ENCODE data around the gene CALML6. TPM values are rescaled to one million over a fixed set of nuclear protein-coding genes. Genes with fewer than 3 reads are reported as not detected.
"Not testable (repeated sequence)": the region's sequence is repeated elsewhere in the genome, so short reads cannot be mapped to it uniquely, and the experiment has no call there.

Gene CALML6
- total RNA-seq, 1 donor = under 0.01 TPM

DNA sequence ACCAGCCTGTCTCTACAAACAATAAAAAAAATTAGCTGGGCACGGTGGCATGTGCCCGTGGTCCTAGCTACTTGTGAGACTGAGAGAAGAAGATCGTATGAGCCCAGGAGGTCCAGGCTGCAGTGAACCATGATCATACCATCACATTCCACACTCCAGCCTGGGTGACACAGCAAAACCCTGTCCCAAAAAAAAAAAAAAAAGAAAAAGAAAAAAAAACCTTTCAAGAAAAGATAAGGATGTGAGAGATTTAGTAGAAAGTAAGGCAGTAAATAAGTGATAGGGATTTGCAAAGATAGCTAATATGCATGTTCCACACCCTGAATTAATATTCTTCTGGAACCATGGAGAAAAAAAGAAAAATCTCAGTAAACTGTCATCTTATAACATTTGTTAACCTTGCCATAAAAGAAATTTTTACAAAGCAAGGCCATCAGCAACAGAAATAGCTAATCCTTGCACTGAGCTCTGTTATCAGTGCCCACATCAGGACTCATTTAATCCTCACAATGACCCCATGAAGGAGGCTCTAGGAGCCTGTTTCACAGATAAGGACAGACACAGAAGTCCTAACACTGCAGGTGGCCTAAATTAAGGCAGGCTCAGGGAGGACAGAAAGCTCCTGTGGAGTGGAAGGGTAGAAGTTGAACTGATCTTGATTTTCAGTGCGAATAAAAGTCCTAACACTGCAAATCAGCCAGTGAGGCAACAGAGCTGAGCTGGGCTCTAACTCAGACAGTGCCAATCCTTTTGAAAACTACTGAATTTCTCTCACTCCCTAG is 31.8 kb upstream of the CALML6 start:
- no peak overlapping the region for H3K4me3 ChIP-seq (ENCODE audit: low read depth, low read length)
- DNase-seq (ENCODE audit: low read depth) = no peak
- no peak for TF ChIP-seq CTCF (IDR thresholded peaks at IDR 0.05; ENCODE audit: insufficient read depth, low read depth, low read length)

DNA sequence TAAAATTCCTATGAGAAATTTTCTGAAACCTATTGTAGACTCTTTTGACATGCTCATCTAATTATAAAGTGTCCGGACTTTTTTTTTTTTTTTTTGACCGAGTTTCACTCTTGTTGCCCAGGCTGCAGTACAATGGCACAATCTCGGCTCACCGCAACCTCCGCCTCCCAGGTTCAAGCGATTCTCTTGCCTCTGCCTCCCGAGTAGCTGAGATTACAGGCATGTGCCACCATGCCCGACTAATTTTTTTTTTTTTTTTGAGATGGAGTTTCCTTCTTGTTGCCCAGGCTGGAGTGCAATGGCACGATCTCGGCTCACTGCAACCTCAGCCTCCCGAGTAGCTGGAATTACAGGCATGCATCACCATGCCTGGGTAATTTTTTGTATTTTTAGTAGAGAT is 31.2 kb upstream of the CALML6 start:
- not testable (repeated sequence) for DNase-seq (ENCODE audit: low read depth)

GRCh38 chr1:1889090-1889750 is 25.8 kb upstream of the CALML6 start:
- TF ChIP-seq CTCF (IDR thresholded peaks at IDR 0.05; ENCODE audit: insufficient read depth, low read depth, low read length) = no peak
- peak; percentile 47 for DNase-seq (ENCODE audit: low read depth)
- peak overlapping the region; percentile 65 for H3K4me3 ChIP-seq (ENCODE audit: low read depth, low read length)

More for the DNA sequence above, 31.2 kb upstream of the CALML6 start:
- not testable (repeated sequence) for H3K4me3 ChIP-seq (ENCODE audit: low read depth, low read length)

GRCh38 chr1:1889847-1890505 is 25.1 kb upstream of the CALML6 start:
- no peak for TF ChIP-seq CTCF (IDR thresholded peaks at IDR 0.05; ENCODE audit: insufficient read depth, low read depth, low read length)
- H3K4me3 ChIP-seq (ENCODE audit: low read depth, low read length) = peak overlapping the region; percentile 65
- DNase-seq (ENCODE audit: low read depth) = peak; percentile 55

GRCh38 chr1:1890506-1891348 is 24.3 kb upstream of the CALML6 start, which contains the start of gene GNB1:
Gene GNB1 (minus strand): TSS chr1:1891087. CDS start chr1:1825453, 65,634 bp downstream.
- no peak for TF ChIP-seq CTCF (IDR thresholded peaks at IDR 0.05; ENCODE audit: insufficient read depth, low read depth, low read length)
- peak; percentile 86 for DNase-seq (ENCODE audit: low read depth)
- H3K4me3 ChIP-seq (ENCODE audit: low read depth, low read length) = peak within 1 kb of the TSS; percentile 65

GRCh38 chr1:1891349-1892078 is 23.5 kb upstream of the CALML6 start:
- no peak for TF ChIP-seq CTCF (IDR thresholded peaks at IDR 0.05; ENCODE audit: insufficient read depth, low read depth, low read length)
- H3K4me3 ChIP-seq (ENCODE audit: low read depth, low read length) = peak overlapping the region; percentile 65
- peak; percentile 66 for DNase-seq (ENCODE audit: low read depth)

All from fibroblast of villous mesenchyme (primary cell).